ENCODE data around the gene BEST4. TPM values are rescaled to one million over a fixed set of nuclear protein-coding genes. Genes with fewer than 3 reads are reported as not detected.
"Not testable (repeated sequence)": the region's sequence is repeated elsewhere in the genome, so short reads cannot be mapped to it uniquely, and the experiment has no call there.

BEST4 gene
- total and polyA plus RNA-seq, 4 experiments from 2014 or later = 0.20 to 1.6 (median 1.2) TPM; not detected in 1

- H3K4me3 ChIP-seq (ENCODE audit: low read length in 2 of 2) = peak overlapping the region in 1 of 2 donors; percentile 13
- CTCF ChIA-PET (ENCODE audit: partially characterized antibody) = interaction anchor here (3.0 to 13.0 kb wide), 5 partner anchors 10 to 81 kb away, joined by 15 to 174 read pairs (median 25); partner anchors contain the start of genes PLK3 and RNU5D-1
- H3K27ac ChIP-seq (ENCODE audit: low read depth, low read length) = peak overlapping the region; percentile 98
- H3K9me3 ChIP-seq (ENCODE audit: control insufficient read depth in 1 of 2, low read length in 2 of 2); intact Hi-C loops (cut with micrococcal nuclease); H3K27me3 Mint-ChIP-seq; H3K27me3 ChIP-seq (ENCODE audit: insufficient read depth, low read length); H3K36me3 ChIP-seq (ENCODE audit: insufficient read depth, low read length): not testable (repeated sequence)
- POLR2A ChIA-PET (ENCODE audit: partially characterized antibody) = interaction anchor here (0.6 to 22.2 kb wide), 8 partner anchors 6 to 201 kb away, joined by 3 to 1564 read pairs (median 75); partner anchors contain the start of genes BTBD19, DYNLT4, HECTD3 and PLK3
- H3K4me1 Mint-ChIP-seq = peaks cover 50 to 89% (median 70%) of the 10 kb centered on the region in 4 donors
- peak overlapping the region in 6 of 8 donors; percentile 43 to 80 (median 70) for H3K4me3 Mint-ChIP-seq
- peak in 2 of 5 donors; percentile 15 to 27 for DNase-seq
- H3K4me1 ChIP-seq (ENCODE audit: insufficient read depth, low read length) = peaks cover 88% of the 10 kb centered on the region
- peaks cover 8 to 31% of the 10 kb centered on the region in 2 donors for H3K36me3 Mint-ChIP-seq
- H3K9me3 Mint-ChIP-seq = peaks cover 0 to 11% (median 0%) of the 10 kb centered on the region in 8 donors
- peak overlapping the region; percentile 98 to 100 (median 99) for H3K27ac Mint-ChIP-seq
Measured at GRCh38 chr1:44810762-44811105, 22.8 kb upstream of the BEST4 start.

- H3K4me1 Mint-ChIP-seq = peaks cover 52 to 87% (median 69%) of the 10 kb centered on the region in 4 donors
- H3K36me3 Mint-ChIP-seq = peaks cover 13 to 36% of the 10 kb centered on the region in 2 donors
- Histone ChIP-seq H3K4me1 (ENCODE audit: insufficient read depth, low read length) (peaks cover 91% of the 10 kb centered on the region), H3K9me3 (ENCODE audit: control insufficient read depth in 1 of 2, low read length in 2 of 2) (no peaks in the 10 kb centered on the region), H3K36me3 (ENCODE audit: insufficient read depth, low read length) (peaks cover 11% of the 10 kb centered on the region), H3K27ac (ENCODE audit: low read depth, low read length) (peak overlapping the region; percentile 98), H3K4me3 (ENCODE audit: low read length in 2 of 2) (peak overlapping the region in 1 of 2 donors; percentile 13), H3K27me3 (ENCODE audit: insufficient read depth, low read length) (no peaks in the 10 kb centered on the region)
- H3K4me3 Mint-ChIP-seq = peak overlapping the region in 6 of 8 donors; percentile 68 to 87 (median 80)
- intact Hi-C loops (cut with micrococcal nuclease) = no loop called here
- peak overlapping the region; percentile 98 to 100 (median 99) for H3K27ac Mint-ChIP-seq
- no peaks in the 10 kb centered on the region for H3K27me3 Mint-ChIP-seq
- peak in 3 of 5 donors; percentile 32 to 67 (median 35) for DNase-seq
- CTCF ChIA-PET (ENCODE audit: partially characterized antibody) = interaction anchor here (1.0 to 13.0 kb wide), 10 partner anchors 10 to 80 kb away, joined by 3 to 174 read pairs (median 9); partner anchors contain the start of genes PLK3, RNU5D-1 and RPS8
- POLR2A ChIA-PET (ENCODE audit: partially characterized antibody) = interaction anchor here (1.0 to 22.2 kb wide), 17 partner anchors 5 to 877 kb away, joined by 3 to 1564 read pairs (median 18); partner anchors contain the start of genes BEST4, BTBD19, CCDC163 and DYNLT4
- H3K9me3 Mint-ChIP-seq = peaks cover 0 to 11% (median 0%) of the 10 kb centered on the region in 8 donors
Measured at GRCh38 chr1:44810101-44810761, 22.3 kb upstream of the BEST4 start.

GRCh38 chr1:44808938-44809917, 21.3 kb upstream of the BEST4 start:
- Histone ChIP-seq H3K27ac (ENCODE audit: low read depth, low read length) (peak overlapping the region; percentile 98), H3K36me3 (ENCODE audit: insufficient read depth, low read length) (peaks cover 18% of the 10 kb centered on the region), H3K4me3 (ENCODE audit: low read length in 2 of 2) (peak overlapping the region; percentile 6 to 41), H3K27me3 (ENCODE audit: insufficient read depth, low read length) (no peaks in the 10 kb centered on the region), H3K4me1 (ENCODE audit: insufficient read depth, low read length) (peaks cover 87% of the 10 kb centered on the region), H3K9me3 (ENCODE audit: control insufficient read depth in 1 of 2, low read length in 2 of 2) (no peaks in the 10 kb centered on the region)
- Mint-ChIP-seq H3K4me1 (peaks cover 49 to 88% (median 66%) of the 10 kb centered on the region in 4 donors), H3K4me3 (peak overlapping the region; percentile 74 to 87 (median 81)), H3K27me3 (no peaks in the 10 kb centered on the region), H3K36me3 (peaks cover 16 to 46% of the 10 kb centered on the region in 2 donors), H3K27ac (peak overlapping the region; percentile 98 to 100 (median 99)), H3K9me3 (peaks cover 0 to 7% (median 0%) of the 10 kb centered on the region in 8 donors)
- ChIA-PET CTCF (ENCODE audit: partially characterized antibody) (interaction anchor here (0.7 to 13.0 kb wide), 16 partner anchors 9 to 203 kb away, joined by 3 to 174 read pairs (median 6); partner anchors contain the start of genes HECTD3, PLK3, RNU5D-1 and RPS8), POLR2A (ENCODE audit: partially characterized antibody) (interaction anchor here (0.9 to 22.2 kb wide), 23 partner anchors 4 to 878 kb away, joined by 3 to 1564 read pairs (median 5); partner anchors contain the start of genes ARMH1, BEST4, BTBD19 and CCDC163)
- intact Hi-C loops (cut with micrococcal nuclease) = loop anchor here (1.0 to 10.0 kb wide), 4 partner anchors 8 to 776 kb away; partner anchors contain the start of genes NASP and RNU5D-1
- peak; percentile 89 to 97 (median 92) for DNase-seq

- Histone ChIP-seq H3K27ac (ENCODE audit: low read depth, low read length) (peak within 1 kb of the TSS; percentile 98), H3K36me3 (ENCODE audit: insufficient read depth, low read length) (peaks cover 27% of the 10 kb centered on the region), H3K9me3 (ENCODE audit: control insufficient read depth in 1 of 2, low read length in 2 of 2) (no peaks in the 10 kb centered on the region), H3K27me3 (ENCODE audit: insufficient read depth, low read length) (no peaks in the 10 kb centered on the region), H3K4me3 (ENCODE audit: low read length in 2 of 2) (peak within 1 kb of the TSS; percentile 41 to 57), H3K4me1 (ENCODE audit: insufficient read depth, low read length) (peaks cover 89% of the 10 kb centered on the region)
- intact Hi-C loops (cut with micrococcal nuclease) = loop anchor here (5.0 to 10.0 kb wide), 2 partner anchors 76 to 777 kb away; partner anchors contain the start of genes NASP and RNU5D-1
- DNase-seq = peak in 4 of 5 donors; percentile 24 to 89 (median 34)
- Mint-ChIP-seq H3K4me1 (peaks cover 50 to 89% (median 68%) of the 10 kb centered on the region in 4 donors), H3K27me3 (no peaks in the 10 kb centered on the region), H3K27ac (peak within 1 kb of the TSS; percentile 98 to 100 (median 99)), H3K4me3 (peak within 1 kb of the TSS; percentile 74 to 87 (median 81)), H3K36me3 (peaks cover 21 to 52% of the 10 kb centered on the region in 2 donors), H3K9me3 (peaks cover 0 to 10% (median 0%) of the 10 kb centered on the region in 8 donors)
- POLR2A ChIA-PET (ENCODE audit: partially characterized antibody) = interaction anchor here (0.6 to 22.2 kb wide), 21 partner anchors 3 to 879 kb away, joined by 3 to 1564 read pairs (median 15); partner anchors contain the start of genes ARMH1, BEST4, BTBD19 and CCDC163
- CTCF ChIA-PET (ENCODE audit: partially characterized antibody) = interaction anchor here (0.7 to 13.0 kb wide), 12 partner anchors 8 to 204 kb away, joined by 3 to 174 read pairs (median 7); partner anchors contain the start of genes HECTD3, PLK3, RNU5D-1 and UROD
Measured at GRCh38 chr1:44808063-44808937, 20.3 kb upstream of the BEST4 start, which contains the start of gene BTBD19. Gene BTBD19 (plus strand): TSS chr1:44808523. CDS start chr1:44808821, 298 bp downstream.

GRCh38 chr1:44807364-44808062, 19.5 kb upstream of the BEST4 start:
- no peaks in the 10 kb centered on the region for H3K27me3 Mint-ChIP-seq
- Histone ChIP-seq H3K4me3 (ENCODE audit: low read length in 2 of 2) (peak overlapping the region; percentile 41 to 57), H3K4me1 (ENCODE audit: insufficient read depth, low read length) (peaks cover 90% of the 10 kb centered on the region), H3K9me3 (ENCODE audit: control insufficient read depth in 1 of 2, low read length in 2 of 2) (no peaks in the 10 kb centered on the region), H3K27me3 (ENCODE audit: insufficient read depth, low read length) (no peaks in the 10 kb centered on the region), H3K27ac (ENCODE audit: low read depth, low read length) (peak overlapping the region; percentile 98), H3K36me3 (ENCODE audit: insufficient read depth, low read length) (peaks cover 35% of the 10 kb centered on the region)
- DNase-seq = peak; percentile 91 to 98 (median 91)
- intact Hi-C loops (cut with micrococcal nuclease) = loop anchor here (5.0 to 10.0 kb wide), 2 partner anchors 75 to 777 kb away; partner anchors contain the start of genes NASP and RNU5D-1
- peaks cover 57 to 94% (median 73%) of the 10 kb centered on the region in 4 donors for H3K4me1 Mint-ChIP-seq
- peaks cover 29 to 59% of the 10 kb centered on the region in 2 donors for H3K36me3 Mint-ChIP-seq
- peaks cover 0 to 12% (median 0%) of the 10 kb centered on the region in 8 donors for H3K9me3 Mint-ChIP-seq
- CTCF ChIA-PET (ENCODE audit: partially characterized antibody) = interaction anchor here (1.3 to 13.0 kb wide), 6 partner anchors 8 to 86 kb away, joined by 5 to 174 read pairs (median 12); partner anchors contain the start of gene PLK3
- peak overlapping the region; percentile 98 to 100 (median 99) for H3K27ac Mint-ChIP-seq
- H3K4me3 Mint-ChIP-seq = peak overlapping the region; percentile 74 to 87 (median 80)
- POLR2A ChIA-PET (ENCODE audit: partially characterized antibody) = interaction anchor here (0.6 to 22.2 kb wide), 18 partner anchors 2 to 777 kb away, joined by 3 to 1564 read pairs (median 17); partner anchors contain the start of genes BEST4, BTBD19, CCDC163 and DYNLT4
